Gastrocnemius medialis (tissue), 4 donors: Measurements from ENCODE around the gene PLXNB1.

Experiments
- CTCF ChIP-seq, 5 experiments: fragments of 450-650 bp in 3 of 5; fragments of 200-600 bp in 2 of 5; sonication (generic) in 2 of 5; IDR thresholded peaks in 4 of 5; conservative IDR thresholded peaks in 1 of 5; 1 replicate in 4 of 5; 2 replicates in 1 of 5; pipeline ENCODE4 v1.5.1; 2016 to 2019; ENCODE audit warnings: antibody characterized with exemption in 5 of 5, mild to moderate bottlenecking in 3 of 5, moderate library complexity in 3 of 5
- POLR2A ChIP-seq, 2 donors: fragments of 450-650 bp; IDR thresholded peaks; one replicate each; pipeline ENCODE4 v1.6.1; 2017; ENCODE audit warnings: antibody characterized with exemption in 2 of 2, mild to moderate bottlenecking in 2 of 2, moderate library complexity in 2 of 2

GRCh38 chr3:48356419-48356818 lies 73.5 kb downstream of the PLXNB1 start:
- TF ChIP-seq CTCF (IDR thresholded peaks at IDR 0.05 in 4 of 5, conservative IDR thresholded peaks at IDR 0.05 in 1 of 5) (no peak), POLR2A (IDR thresholded peaks at IDR 0.05) (no peak)
